GM20000 (cell line): ENCODE results near the gene SLIRP.
"Not testable (repeated sequence)": the region's sequence is repeated elsewhere in the genome, so short reads cannot be mapped to it uniquely, and the experiment has no call there.

ENCODE experiments used
- DNase-seq: peaks from one replicate; pipeline ENCODE4 v3.0.0; 2012; ENCODE audit warnings: low spot score
- CTCF ChIP-seq: IDR thresholded peaks from 2 replicates; pipeline ENCODE4 v1.5.1; 2012; ENCODE audit warnings: mild to moderate bottlenecking, control low read depth; ENCODE audit errors: extremely low read depth, missing control alignments

SLIRP gene

GRCh38 chr14:77746064-77746702 is 38.3 kb downstream of the SLIRP start:
- no peak for TF ChIP-seq CTCF
- no peak for DNase-seq

- DNase-seq: not testable (repeated sequence)
Measured at GRCh38 chr14:77747425-77747824, 39.5 kb downstream of the SLIRP start.

GRCh38 chr14:77752266-77752665 is 44.4 kb downstream of the SLIRP start:
- no peak for DNase-seq
- TF ChIP-seq CTCF: no peak

GRCh38 chr14:77752799-77753516 is 45.1 kb downstream of the SLIRP start:
- no peak for DNase-seq
- no peak for TF ChIP-seq CTCF

GRCh38 chr14:77760381-77761204 is 52.7 kb downstream of the SLIRP start, which contains the start of gene SNW1:
Gene SNW1, minus strand, starts transcription at chr14:77761156. Its CDS starts 29 bp downstream, at chr14:77761127.
- TF ChIP-seq CTCF: no peak
- peak; percentile 93 for DNase-seq

GRCh38 chr14:77761205-77761931 is 53.5 kb downstream of the SLIRP start:
- DNase-seq: no peak
- peak; percentile 25 for TF ChIP-seq CTCF

GRCh38 chr14:77763316-77763715 is 55.4 kb downstream of the SLIRP start:
- DNase-seq: no peak
- no peak for TF ChIP-seq CTCF
